Measurements from ENCODE around the gene PPP1R26.
"Not testable (repeated sequence)": the region's sequence is repeated elsewhere in the genome, so short reads cannot be mapped to it uniquely, and the experiment has no call there.

PPP1R26 gene

DNA sequence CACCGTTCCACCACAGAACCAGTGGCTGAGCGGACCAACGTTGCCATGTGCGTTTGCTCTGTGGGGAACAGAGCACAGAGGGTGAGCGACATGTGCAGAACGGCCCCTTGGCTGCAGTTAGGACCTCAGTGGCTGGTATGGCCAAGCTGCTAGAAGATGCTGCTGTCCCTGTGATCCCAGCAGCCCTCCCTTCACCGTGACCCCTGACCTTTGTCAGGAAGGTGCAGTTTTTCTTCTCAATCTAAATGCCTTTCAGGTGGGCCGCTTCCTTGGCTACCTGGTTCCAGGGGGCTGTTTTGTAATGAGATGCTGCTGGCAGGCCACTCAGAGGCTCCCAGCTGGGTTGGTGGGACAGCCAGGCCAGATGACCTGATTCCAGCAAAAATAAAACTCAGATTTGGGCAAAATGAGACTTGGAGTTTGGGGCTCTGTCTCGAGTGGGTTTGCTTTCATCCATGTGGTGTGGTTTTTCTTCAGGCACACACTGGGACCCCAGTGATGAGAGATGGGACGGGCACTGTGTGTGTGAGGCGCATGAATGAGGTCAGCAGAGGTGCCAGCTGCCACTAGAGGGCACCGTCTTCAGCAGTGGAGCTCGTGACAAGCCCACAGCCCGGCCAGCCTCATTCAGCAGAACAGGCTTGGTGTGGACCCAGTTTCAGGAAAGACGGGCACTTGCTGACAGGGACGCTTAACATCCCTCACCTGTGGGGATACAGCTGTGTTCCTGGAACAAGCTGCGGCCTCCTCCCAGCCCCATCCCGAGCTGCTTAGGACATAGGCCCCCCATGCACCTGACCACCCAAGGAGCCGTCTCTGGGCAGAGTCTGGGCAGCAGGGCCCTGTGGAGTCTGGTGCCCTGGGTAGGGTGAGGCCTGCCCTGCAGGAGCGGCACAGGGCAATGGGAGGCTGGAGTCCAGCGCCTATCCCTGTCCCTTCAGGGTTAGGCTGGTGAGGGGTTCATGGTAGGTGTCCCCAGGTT lies 25.0 kb downstream of the PPP1R26 start:
- peak; percentile 62 for DNase-seq (ENCODE audit: low spot score)

DNA sequence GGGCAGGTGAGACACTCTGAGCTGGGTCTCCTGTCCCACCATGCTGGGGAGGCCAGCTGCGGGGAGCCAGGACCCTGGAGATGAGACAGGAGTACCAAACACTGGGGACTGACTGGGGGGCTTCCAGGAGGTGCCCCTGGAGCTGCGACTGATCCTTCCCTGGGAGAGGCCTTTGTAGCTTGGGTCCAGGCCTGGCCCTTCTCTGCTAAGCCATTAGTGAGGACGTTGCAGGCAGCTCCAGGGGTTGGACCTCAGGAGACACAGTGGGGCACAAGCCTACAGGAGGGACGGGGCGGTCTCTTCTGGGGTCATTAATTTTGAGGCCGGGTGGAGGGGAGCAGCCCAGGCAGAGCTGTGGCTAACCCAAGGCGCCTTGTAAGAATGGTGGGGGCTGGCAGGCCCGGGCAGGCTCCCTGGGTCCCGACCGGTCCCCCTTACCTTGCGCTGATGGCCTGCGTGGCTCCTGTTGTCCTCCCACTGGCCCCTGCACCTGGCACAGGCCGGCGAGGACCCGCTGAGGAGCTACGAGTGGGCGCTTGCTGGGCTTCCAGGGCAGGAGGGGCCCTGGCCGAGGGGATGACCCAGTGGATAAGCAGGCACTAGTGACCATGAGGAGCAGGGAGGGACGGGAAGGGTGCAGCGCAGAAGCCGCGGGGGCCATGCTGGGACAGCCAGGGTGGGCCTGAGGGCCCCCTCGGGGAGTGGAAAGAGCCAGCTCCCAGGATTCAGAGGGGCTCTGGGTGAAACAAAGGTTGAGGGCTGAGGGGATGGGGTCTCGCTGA lies 26.0 kb downstream of the PPP1R26 start:
- DNase-seq (ENCODE audit: low spot score) = no peak

DNA sequence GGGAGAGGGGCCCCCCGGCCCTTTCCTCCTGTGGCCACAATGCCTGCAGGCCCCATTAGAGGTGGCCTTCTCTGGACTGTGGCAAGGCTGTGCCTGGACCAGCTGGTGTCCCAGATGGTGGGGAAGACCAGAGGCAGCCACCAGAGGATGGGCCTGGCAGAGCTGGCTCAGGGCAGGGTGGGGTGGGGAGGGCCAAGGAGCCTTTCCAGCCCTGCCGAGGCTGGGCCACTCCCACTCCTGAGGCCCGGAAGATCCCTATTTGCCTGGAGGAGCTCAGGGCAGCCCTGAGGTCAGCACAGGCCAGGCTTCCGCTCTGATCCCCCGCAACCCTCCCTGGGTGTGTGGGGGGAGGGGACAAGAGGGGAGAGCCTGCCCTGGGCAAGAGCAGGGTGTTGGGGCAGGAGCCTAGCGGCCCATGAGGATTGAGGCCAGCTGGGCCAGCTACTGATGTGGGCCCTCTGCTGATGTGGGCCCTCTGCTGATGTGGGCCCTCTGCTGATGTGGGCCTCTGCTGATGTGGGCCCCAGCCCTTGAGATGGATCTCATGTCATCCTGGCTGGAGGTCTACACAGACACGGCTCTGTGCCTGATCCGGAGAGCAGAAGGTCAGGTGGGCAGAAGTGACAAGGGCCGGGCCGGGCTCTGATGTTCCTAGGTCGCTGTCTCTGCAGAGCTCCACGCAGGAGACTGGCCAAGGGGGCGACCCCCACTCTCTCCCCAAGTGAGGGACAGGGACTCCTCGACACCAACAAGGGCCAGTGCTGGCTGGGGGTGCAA lies 26.9 kb downstream of the PPP1R26 start:
- DNase-seq (ENCODE audit: low spot score) = no peak

DNA sequence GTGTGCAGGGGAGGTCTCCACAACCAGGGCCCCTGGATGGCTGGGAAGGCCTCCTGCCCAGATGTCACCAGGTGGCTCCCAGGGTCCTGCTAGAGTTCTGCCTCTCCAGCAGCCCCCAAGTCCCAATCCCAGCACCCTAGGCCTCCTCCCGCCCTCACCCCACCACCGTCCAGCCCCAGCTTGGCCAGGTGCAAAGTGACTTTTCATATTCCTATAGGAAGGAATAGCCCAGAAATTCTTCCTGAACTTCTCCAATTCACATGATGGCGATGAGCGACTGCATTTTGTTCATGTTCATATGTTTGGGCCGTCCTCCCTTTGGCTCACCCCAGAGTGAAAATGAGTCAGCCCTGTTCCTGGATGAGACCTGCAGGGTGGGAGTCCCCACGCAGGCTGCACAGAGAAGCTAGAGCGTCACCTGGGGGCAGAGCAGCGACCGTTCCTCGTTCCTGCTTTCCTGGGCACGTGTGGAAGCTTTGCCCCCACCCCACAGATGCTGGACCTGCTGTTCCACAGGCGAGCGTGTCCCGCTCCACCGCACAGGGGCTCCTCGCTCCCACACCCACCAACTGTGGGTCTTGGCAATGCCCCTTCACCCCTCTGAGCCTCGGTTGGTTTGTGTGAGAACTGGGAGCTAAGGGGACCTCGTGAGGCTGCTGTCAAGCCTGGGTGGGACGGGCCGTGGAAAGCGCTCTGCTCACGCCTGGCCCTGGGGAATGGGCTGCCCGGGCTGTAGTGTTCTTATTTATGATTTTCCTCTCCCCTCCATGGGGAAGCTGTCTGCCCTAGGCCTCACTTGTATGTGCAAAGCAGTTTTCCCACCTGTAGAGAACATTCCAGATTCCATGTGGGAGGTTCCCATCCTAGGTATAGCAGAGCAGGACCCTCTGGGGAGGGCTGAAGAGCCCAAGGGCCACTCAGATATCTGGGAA lies 27.8 kb downstream of the PPP1R26 start:
- no peak for DNase-seq (ENCODE audit: low spot score)

DNA sequence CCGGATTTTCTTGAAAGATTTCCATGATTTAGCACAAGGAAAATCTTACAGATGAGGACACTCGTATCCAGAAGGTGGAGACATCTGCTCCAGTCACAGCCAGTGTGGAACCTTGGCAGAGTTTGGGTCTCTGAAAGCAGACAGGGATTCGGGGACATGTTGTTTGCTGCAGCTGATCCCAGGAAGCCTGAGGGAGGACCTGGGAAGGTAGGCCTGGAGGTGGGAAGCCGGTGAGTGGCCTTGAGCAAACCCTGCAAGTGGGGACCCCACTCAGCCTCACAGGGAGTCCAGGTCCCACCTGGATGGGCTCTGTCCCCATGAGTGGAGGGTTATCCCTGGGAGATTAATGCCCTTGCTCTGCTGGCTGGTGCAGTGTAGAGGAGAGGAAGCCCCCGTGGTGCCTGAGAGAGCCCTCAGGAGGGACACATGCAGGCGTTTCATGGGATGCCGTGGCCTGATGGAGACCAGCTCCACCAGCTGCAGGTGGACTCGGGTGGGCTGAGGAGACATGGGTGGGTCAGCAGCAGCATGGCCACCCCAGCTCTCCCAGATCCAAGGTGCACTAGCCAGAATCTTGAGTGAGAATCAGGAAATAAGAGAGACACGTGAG lies 28.7 kb downstream of the PPP1R26 start:
- no peak for DNase-seq (ENCODE audit: low spot score)

DNA sequence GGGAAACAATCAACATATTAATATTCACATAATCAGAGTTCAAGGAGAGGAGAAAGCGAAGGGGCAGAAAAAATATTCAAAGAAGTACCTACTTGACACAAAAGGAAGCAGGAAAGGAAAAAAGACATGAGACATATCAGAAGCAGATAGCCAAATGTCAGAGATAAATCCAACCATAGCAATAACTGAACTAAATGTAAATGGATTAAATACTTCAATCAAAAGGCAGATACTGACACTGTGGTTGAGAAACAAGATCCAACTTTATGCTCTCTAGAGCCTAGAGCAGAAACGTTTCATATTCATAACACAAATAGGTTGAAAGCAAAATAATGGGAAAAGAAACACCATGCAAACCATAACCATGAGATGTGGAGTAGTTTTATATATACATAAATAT lies 29.9 kb downstream of the PPP1R26 start:
- no peak for DNase-seq (ENCODE audit: low spot score)

DNA sequence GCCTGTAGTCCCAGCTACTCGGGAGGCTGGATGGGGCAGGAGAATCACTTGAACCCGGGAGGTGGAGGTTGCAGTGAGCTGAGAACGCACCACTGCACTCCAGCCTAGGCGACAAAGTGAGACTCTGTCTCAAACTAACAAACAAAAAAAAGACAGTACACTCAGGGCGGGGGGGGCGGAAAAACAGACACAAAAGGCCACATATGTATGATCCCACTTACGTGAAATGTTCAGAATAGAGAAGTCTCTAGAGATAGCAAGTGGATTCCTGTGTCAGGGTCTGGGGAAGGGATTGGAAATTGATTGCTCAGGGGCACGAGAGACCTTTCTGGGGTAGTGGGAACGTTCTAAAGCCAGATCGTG lies 32.6 kb downstream of the PPP1R26 start:
- DNase-seq (ENCODE audit: low spot score) = no peak

DNA sequence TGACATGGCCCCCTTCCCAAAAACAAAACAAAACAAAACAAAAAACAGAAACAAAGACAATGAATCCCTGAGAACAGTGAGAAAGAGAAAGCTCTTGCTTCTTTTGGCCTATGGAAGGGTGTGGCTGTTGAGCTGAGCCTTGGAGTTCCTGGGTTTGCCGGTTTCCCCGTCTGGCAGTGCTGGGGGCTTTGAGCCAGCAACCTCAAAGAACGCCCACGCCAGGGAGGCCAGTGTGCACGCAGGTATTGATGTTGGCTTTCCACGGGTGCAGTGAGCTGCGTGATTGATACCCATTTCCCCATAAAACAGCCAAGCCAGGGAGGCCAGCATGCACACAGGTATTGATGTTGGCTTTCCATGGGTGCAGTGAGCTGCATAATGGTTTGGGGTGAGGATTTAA lies 33.3 kb downstream of the PPP1R26 start:
- no peak for DNase-seq (ENCODE audit: low spot score)

DNA sequence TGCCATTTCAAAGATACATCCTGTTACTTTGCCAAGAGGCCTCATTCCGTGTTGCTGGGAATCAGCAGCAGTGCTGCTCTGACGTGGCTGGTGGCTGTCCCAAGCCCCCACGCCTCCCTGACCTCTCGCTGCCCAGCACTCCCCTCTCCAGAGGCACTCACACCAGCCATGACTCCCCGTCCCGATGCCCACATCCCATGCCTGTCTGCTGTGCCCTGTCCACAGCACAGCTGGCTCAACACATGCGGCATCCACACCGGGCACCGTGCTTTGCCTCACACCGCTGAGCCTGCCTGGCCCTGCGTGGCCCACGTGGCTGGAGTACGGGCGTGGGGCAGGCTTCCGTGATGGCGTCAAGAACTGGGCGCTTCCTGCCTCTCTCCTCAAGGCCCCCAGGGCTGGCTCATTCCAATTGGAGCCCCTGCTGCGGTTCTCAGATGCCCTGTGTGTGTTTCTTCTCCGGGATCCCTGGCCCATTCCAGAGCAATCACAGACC lies 33.8 kb downstream of the PPP1R26 start:
- no peak for DNase-seq (ENCODE audit: low spot score)

DNA sequence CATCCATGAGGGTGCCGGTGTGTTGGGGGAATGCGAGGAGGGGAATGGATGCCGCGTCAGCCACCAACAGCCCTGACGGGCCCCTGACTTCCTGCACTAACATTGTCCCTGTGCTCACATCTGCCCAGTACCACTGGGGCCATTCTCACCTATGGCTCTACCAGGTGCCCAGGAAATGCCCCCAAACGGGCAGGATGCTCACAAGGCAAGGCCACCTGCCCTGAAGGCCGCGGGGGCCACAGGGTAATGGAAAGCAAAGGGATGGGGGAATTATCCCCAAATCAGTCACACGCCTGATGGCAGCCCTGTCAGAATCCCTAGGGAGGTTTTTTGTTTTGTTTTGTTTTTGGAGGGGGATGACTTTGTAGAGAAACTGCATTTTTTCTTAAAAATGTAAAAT lies 34.3 kb downstream of the PPP1R26 start:
- not testable (repeated sequence) for DNase-seq (ENCODE audit: low spot score)

DNA sequence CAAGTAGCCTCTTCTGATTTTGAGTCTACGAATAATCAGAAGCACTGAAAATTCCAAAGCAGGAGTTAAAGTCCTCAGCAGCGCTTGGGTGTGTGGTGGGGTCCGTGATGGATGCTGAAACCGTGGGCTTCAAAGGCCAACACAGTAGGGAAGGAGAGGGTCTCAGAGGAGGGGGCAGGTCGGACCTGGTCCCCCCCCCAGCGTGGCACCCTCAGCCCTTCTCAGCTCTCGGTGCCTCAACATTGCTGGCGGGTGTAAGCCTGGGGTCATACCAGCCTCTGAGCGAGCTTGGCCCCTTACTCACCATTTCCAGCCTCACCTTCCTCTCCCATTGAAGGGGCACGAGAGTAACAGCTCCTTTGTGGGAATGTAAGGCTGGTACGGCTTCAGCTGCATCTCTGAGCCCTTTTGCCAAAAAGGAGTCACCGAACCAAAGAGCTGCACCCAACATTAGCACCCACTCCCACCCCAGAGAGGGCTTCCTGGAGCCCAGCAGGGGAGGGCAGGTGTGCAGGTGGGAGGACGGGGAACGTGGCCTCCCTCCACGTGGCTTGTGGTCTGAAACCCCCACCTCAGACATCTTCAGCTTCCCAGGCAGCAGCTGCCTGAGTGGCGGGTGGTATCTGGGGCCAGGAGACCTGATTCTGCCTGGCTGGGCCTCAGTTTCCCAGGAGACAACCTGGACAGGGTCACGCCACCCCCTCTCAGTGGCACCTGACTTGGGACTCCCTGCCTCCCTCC lies 34.9 kb downstream of the PPP1R26 start:
- no peak for DNase-seq (ENCODE audit: low spot score)

DNA sequence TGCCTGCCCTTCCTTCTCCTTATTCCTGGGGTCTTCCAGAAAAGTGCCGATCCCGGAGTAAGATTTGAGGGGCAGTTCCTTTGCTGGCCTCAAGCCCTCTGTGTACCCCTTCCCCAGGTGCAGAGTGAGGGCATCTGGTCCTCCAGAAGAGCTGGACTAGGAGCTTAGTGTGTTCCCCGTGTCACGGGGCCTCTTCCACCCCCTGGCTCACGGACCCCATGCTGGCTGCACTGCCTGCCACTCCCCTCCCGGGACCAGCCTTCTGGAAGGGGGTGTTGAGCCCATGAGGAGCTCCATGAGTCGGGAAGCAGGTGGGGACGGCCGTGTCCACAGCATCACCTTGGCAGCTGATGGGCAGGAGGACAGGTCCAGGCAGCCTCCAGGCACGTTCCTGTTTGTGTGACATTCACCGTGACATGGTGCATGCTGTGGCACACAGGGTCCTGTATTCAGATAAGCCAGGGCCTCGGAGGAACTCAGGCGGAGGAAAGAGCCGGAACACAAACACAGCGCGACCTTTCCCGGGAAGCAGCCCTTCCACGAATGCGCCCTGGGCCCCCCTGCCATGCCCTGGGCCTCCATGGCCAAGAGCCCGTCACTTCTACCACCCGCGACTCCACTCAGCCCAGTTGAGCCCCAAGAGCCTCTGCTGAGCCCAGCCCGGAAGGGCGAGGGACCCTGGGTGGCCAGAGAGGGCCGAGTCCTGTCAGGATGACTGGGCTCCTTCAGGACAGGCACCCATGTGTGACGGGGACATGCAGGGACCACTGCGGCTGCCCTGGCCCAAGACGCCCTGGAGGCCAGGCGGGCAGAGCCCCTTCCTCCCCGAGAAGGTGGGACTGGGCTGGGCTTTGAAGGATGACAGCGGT lies 35.7 kb downstream of the PPP1R26 start:
- no peak for DNase-seq (ENCODE audit: low spot score)

DNA sequence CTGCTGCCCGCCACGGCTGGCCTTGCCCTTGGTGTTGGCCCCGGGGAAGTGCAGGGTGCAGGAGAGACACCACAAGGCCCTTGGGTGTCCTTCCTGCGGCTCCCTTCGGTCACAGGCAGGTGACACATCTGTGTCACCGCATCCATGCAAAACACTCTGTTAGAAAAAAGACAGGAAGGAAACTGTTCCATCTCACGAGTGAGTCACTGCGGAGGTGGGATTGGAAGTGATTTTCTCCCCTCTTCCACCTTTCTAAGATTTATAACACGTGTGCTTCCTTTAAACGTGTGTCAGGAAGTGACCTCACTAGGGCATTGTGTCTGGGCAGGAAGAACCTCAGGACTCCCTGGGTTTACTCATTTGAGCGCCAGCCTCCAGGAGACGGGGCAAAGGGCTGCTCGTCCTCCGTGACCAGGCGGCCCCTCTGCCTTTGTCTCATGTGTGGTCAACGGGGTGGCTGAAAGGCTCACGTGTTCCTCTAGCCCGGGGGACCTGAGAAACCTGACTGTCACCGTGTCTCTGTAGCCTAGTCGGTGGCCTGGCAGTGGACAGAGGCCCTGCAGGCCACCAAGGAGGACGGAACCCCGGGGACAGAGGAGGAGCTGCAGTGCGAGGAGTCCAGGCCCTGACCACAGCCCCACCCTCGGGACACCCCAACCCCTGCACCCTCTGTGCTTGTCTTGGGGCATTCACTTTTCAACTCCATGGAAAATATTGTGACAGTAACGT lies 36.7 kb downstream of the PPP1R26 start:
- no peak for DNase-seq (ENCODE audit: low spot score)

DNA sequence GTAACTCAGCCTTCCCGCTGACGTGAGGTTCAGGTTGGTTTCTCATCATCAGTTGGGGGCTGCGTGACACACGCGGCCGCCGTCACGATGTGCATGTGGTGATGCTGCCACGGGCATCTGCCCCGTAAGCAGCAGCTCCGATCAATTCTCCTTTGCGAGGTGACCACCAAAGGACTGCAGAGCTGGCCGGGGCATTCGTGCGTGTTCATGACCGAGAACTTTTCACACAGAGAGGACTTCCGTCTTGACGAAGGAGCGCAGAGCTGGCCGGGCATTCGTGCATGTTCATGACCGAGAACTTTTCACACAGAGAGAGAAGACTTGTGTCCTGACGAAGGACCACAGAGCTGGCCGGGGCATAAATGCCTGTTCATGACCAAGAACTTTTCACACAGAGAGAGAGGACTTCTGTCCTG lies 37.8 kb downstream of the PPP1R26 start:
- DNase-seq (ENCODE audit: low spot score) = no peak

DNA sequence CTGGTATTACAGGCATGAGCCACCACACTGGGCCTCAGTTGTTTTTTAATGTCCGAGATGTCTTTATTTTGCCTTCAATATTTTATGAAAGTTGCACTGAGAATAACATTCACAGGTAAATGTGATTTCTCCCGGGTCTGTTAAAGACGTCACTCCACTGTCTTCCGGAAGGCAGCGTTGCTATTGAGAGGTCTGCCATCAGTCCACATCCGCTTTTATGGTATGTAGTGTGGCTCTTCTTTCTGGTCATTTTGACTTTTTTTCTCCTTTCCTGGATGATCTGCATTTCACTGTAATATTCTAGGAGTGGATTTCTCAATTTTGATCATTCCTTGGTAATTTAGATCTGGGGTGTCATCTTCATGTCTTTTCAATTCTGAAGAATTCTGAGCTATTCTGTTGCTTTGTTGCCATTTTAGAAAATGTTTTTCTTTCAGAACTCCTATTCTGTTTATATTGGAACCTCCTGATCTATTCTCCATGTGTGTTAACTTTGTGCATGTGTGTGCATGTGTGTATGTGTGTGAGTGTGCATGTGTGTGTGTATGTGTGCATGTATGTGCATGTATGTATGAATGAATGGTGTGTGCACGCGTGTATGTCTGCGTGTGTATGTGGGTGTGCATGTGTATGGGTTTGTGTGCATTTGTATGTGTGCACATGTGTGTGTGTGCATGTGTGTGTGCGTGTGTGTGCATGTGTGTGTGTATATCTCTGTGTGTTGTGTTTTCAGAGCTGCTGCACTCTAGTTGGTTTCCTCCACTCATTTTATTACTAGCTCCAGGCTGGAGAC lies 39.8 kb downstream of the PPP1R26 start:
- no peak for DNase-seq (ENCODE audit: low spot score)

DNA sequence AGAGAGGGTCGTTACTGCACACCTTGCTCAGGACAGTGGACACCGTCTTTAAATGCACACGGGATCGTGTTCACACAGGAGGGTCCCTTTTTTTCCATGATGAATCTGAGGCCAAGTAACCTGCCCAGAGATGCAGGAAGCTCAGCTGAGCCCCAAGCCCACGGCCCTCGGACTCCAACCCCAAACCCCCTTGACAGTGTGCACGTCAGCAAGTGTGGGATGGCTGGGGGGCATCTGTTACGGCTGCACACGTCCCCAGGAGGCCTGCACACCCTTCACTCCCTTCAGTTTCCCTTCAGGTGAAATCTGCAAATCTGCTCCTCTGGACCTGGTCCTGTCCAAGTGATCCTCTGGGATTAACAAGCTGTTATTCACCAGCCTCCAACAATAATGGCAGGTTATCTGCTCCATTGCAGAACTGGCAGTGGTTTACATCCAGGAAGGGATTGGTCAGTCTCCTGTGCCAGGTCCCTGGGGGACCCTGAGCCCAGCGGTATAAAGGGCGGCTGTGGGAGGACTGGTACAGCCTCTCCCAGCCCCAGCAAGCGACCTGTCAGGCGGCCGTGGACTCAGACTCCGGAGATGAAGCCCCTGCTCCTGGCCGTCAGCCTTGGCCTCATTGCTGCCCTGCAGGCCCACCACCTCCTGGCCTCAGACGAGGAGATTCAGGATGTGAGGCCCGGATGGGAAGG lies 41.5 kb downstream of the PPP1R26 start, which contains the start of gene LCN1:
LCN1 (plus strand) TSS at position 525 of the 692 bp plus-strand sequence; CDS start at position 583, 58 bp downstream.
- no peak for DNase-seq (ENCODE audit: low spot score)

All from cerebellar cortex (tissue), 1 donor.